Dermis blood vessel endothelial cell (primary cell): Measurements from ENCODE around the gene CTU1. TPM values are rescaled to one million over a fixed set of nuclear protein-coding genes. Genes with fewer than 3 reads are reported as not detected.

Experiments used
- DNase-seq: peaks from one replicate; pipeline ENCODE4 v3.0.0; 2010
- total RNA-seq: library from RNA; depleted of rRNA; stranded (reverse); fragments of >200 nt; gene quantifications from 2 replicates; pipeline ENCODE4 v1.2.3, GENCODE V29; 2014

The CTU1 gene
- total RNA-seq, 1 donor from 2014 or later, result 15.8 TPM

DNA sequence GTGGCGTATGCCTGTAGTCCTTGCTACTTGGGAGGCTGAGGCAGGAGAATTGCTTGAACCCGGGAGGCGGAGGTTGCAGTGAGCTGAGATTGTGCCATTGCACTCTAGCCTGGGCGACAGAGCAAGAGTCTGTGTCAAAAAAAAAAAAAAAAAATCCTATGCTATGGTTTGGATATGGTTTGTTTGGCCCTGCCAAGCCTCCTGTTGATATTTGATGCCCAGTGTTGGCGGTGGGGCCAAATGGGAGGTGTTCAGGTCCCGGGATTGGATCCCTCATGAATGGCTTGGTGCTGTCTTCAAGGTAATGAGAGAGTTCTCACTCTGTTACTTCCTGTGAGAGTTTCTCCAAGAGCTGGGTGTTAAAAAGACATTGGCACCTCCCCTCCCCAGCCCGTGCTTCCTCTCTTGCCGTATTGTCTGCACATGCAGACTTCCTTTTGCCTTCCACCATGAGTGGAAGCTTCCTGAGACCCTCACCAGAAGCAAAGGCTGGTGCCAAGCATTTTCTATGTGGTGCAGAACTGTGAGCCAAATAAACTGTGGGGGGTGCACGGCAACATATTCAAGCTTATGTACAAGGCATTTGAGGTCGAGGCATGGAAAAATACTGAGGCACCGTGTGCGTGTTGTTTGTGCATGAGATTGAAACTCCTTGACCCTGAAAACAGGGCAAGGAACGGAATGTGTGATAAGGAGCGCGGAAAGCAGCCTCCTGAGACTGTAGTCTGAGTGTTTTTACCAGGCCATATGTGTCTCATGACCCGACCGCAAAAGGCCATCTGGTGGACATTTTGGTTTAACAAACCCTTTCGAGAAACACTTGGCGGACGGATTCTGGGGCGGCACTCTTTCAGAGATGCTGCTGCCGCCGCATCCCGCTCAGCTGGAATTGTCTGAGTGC lies 23.8 kb upstream of the CTU1 start:
- peak; percentile 47 for DNase-seq

DNA sequence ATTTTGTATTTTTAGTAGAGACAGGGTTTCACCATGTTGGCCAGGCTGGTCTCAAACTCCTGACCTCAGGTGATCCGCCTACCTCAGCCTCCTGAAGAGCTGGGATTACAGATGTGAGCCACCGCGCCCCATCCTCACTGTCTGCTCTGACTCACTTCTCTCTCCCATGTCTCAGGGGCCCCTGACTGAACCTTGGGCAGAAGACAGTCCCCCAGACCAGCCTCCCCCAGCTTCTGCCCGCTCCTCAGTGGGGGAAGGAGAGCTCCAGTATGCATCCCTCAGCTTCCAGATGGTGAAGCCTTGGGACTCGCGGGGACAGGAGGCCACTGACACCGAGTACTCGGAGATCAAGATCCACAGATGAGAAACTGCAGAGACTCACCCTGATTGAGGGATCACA lies 21.5 kb upstream of the CTU1 start:
- no peak for DNase-seq

DNA sequence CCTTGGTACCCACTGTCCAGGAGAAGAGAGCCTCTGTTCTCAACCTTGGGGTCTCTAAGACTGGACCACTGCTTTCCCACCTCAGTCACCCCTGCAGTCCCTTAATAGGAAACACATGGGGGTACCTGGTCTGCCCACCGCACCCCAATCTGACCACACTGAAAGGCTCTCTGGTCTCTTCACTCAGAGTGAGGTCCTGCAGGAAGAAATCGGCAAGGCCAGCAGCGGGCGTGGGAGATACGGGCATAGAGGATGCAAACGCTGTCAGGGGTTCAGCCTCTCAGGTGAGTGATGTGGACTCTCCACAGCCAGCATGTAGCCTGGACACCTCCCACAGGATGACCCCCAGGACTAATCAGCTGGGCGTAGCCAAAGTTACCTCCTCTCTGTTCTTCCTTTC lies 20.0 kb upstream of the CTU1 start:
- no peak for DNase-seq

DNA sequence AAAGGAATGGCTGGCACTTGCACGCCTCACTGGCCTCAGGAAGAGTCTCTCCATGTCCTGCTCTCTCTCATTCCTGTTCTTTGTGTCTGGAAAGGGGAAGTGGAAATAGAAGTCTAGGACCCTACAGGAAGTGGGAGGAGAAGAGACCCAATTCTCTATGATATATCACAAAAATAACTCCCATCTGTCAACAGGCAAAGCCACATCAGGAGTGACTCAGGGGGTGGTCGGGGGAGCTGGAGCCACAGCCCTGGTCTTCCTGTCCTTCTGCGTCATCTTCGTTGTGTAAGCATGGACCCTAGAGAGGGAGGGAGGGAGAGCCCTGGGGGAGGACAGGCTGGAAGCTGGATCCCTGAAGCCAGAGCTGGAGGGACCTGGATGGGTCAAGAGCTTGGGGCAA lies 19.5 kb upstream of the CTU1 start:
- no peak for DNase-seq

DNA sequence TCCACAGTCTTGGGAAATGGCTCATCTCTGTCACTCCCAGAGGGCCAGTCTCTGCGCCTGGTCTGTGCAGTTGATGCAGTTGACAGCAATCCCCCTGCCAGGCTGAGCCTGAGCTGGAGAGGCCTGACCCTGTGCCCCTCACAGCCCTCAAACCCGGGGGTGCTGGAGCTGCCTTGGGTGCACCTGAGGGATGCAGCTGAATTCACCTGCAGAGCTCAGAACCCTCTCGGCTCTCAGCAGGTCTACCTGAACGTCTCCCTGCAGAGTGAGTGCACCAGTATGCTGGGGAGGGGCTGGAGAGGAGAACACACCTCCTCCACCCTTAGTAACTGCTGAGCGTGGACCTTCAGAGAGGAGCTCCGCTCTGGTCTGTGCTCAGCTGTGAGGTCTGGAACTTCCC lies 18.8 kb upstream of the CTU1 start:
- no peak for DNase-seq

DNA sequence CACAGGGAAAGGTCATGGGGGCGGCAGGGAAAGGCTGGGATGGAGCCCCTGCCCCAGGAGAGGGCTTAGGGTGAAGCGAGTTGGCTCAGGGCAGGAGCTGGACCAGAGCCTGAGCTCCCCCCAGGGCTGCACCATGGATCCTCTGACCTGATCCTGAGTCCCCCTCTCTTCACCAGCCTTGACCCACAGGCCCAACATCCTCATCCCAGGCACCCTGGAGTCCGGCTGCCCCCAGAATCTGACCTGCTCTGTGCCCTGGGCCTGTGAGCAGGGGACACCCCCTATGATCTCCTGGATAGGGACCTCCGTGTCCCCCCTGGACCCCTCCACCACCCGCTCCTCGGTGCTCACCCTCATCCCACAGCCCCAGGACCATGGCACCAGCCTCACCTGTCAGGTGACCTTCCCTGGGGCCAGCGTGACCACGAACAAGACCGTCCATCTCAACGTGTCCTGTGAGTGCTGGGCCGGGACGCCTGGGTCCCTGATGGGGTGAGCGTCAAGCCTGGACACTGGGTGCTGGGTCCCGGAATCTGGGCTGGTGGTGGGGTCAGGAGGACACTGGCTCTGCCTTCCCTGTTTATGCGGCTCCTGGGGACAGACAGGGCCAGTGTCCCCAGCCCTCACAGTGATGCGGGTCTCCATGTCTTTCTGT lies 17.3 kb upstream of the CTU1 start:
- no peak for DNase-seq

DNA sequence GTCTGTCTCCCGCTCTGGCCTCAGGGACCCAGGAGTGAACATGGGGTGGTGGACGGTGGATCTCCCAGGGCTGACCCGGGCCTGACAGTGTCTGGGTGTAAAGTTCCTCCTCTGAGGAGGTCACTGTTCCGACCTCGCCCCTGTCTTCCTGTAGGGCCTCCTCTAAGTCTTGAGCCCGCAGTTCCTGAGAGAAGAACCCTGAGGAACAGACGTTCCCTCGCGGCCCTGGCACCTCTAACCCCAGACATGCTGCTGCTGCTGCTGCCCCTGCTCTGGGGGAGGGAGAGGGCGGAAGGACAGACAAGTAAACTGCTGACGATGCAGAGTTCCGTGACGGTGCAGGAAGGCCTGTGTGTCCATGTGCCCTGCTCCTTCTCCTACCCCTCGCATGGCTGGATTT lies 16.5 kb upstream of the CTU1 start, which contains the start of gene SIGLEC9:
Gene SIGLEC9 (plus strand): TSS at position 178 of the 400 bp plus-strand sequence. CDS start 69 bp downstream, at position 247.
- DNase-seq, result no peak

DNA sequence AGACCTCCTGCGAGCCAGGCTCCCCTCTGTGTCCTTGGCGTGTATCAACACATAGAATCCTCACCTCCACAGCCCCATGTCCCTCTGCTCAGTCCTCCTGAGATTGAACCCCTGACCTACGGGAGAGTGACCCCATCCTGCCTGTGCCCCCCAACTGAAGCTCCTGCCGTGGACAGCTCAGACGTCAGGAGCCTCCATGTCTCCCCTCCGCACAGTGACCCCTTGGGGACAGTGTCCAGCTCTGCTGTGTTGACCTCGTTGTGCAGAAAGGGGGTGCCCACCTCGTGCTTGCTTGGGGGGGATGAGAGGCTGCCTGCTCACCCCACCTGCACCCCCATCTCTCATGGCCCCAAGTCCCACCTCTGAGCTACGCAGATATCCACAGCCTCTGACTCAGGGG lies 16.0 kb upstream of the CTU1 start:
- DNase-seq, result no peak

DNA sequence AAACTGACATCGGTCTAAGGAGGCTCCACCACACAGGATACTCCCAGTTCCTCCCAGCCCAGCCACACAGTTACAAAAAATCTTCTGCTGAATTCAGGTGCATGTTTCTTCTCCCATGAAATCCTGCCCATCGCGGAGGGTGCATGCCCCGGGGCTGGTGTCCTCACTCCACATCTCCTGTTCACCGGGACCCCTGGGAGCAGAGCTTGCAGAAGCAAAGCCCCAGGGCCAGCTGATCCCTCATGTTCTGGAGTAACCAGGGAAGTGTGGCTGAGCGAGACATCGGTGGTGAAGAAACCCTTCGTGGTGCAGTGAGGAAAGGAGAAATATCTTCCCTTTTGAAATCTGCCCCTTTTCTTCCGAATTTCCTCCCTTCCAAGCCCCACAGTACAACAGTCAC lies 15.6 kb upstream of the CTU1 start:
- no peak for DNase-seq

DNA sequence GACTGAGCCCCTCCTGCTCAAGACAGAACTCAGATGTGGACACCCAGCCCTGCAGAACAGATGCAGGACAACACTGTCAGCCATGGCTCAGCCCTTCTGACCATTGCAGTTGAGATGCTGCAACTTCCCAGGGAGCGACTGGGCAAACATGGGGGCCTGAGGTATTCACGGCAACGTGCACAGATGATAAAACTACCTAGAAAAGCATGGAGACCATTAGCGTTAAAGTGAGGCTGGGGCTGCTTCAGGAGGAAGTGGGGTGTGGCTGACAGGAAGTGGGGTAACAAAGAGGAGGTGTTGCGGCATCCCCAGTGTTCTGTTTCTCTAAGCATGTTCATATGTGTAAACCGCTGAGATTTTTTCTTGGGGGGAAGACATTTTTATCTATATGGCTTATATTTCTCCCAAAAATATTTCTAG lies 15.2 kb upstream of the CTU1 start:
- no peak for DNase-seq

DNA sequence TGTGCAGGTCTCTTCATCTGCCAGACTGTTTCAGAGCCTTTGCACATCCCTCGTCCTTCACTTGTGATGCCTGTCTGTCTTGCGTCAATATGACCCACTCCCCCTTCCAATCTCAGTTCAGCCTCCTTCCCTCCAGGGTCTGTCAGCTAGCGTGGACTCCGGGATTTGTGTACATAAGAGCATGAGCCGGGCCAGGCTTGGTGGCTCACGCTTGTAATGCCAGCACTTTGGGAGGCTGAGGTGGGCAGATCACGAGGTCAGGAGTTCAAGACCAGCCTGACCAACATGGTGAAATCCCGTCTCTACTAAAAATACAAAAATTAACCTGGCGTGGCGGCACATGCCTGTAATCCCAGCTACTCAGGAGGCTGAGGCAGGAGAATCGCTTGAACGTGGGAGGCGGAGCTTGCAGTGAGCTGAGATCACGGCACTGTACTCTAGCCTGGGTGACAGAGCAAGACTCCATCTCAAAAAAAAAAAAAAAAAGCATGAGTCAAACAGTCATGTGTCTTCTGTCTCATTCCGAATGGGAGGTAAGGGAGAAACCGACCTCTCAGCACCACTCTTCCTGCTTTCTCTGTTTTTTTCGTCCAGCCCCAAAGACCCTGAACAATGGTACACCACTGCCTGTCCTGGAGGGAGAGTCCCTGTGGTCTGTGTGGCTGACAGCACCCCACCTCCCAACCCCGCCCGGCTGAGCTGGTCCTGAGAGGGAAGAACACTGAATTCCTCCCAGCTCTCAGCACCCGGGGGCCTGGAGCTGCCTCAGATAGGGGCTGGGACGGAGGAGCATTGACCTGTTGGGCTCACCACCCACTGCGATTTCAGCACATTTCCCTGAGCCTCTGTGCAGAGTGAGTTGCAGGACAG lies 14.1 kb upstream of the CTU1 start:
- no peak for DNase-seq

DNA sequence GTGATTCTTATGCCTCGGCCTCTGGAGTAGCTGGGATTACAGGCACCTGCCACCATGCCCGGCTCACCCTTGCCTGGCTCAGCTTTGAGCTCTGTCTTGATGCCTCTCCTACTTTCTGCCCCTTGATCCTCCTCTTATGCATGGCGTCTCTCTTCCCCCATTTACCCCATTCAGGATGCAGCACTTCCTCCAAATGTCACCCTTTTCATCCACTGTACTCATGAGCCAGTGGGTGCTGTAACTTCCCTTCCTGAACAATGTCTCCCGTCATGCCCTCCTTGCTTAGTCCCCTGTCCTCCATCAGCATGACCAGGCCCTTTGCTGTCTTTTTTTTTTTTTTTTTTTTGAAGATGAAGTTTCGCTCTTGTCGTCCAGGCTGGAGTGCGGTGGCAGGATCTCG lies 13.0 kb upstream of the CTU1 start:
- DNase-seq, result no peak

DNA sequence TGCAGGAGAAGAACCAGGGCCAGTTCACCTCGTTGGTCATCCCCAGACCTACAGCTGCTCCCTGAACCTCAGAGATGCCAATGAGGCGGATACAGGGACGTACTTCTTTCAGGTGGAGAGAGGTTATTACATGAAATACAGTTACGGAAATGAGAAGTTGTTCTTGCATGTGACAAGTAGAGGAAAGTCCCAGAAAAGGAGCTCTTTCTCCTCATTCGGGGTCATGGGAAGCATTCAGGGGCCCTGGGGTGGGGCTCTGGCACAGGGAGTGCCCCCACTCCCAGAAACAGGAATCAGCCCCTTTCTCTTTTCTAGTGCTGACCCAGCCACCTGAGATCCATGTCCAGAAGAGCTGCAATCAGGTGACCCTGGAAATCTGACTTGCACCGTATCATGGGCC lies 12.0 kb upstream of the CTU1 start:
- no peak for DNase-seq

DNA sequence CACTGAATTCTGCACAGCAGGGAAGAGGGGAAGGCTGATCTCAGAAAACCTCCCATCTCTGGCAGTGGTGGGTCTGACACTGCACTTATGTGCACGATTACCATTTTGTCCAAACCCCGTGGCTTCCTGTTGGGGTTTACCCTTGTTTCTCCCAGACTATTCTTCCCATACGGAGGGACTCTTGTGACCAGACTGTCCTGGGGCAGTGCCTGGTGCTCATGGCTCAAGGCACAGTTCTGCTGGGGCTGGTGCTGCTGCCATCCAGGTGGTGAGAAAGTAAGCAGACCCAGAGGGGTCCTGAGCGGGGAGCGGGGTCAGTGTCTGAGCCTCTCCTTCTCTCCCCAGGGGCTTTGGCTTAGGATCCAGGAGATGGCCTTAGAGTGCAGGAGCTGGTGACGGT lies 11.4 kb upstream of the CTU1 start:
- DNase-seq, result no peak

DNA sequence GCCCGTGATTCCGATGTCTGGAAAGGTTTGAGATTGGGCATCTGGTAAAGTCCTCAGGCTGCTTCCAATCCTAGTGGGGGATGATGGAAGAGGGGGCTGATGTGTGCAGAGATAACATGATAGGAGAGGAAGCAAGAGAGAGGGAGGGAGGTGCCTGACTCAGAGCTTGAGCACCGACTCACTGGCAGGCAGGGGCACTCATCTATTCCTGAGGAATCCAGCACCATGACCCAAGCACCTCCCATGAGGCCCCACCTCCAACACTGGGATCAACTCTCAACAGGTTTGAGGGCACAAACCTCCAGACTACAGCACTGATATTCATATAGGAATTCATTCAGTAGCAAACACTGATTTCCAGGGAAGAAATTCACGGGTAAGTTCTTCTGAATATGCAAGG lies 10.9 kb upstream of the CTU1 start:
- no peak for DNase-seq

DNA sequence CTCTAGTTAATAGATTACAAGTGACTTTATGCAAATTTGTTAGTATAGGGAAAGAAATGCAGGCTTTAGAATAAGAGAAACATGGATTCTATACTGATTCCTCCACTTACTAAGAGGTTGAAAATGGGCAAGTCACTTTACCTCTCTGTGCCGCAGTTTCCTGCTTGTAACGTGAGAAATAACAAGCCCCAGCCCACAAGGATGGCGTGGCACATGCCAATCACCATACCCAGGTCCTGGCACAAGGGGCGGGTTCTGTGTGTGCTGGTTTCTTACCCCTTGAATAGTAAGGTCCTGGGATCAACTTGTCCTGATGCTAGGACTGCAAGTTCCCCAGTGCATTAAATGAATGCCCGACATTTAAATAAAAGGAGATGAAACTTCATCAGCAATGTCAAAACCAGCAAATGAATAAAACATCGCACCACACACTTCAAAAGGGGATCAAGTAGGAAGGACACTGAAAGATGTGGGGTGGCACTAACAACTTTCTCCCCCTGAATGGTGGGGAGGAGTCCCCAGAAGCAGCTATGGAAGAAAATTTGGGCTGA lies 8.6 kb upstream of the CTU1 start:
- no peak for DNase-seq

DNA sequence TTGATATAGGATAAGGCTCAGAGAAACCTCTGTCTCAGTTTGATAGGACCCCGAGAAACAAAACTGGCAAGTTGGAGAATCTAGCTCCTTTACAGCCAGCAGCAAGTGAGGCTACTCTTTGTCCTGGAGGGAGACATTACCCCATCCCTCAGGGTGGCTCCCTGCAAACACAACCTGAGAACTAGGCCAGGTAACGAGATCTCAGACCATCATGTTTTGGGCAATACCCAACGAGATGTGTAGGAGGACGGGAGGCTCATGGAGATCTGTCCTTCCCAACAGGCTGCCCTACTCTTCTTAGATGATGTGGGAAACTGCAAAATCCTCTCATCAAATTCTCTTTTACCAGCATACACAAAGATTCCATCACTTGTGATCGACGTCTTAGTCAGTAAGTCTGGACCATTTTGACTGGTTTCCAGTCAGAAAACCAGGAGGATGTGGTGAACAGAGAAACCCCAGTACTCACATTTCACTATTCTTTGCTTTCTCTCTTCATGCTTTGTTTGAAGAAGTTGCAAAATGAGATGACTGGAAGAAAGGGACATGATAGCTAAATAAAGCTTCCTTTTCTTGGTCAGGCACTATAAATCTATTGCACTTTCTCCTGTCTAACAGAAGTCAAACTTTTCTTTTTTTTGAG lies 6.0 kb upstream of the CTU1 start:
- no peak for DNase-seq

DNA sequence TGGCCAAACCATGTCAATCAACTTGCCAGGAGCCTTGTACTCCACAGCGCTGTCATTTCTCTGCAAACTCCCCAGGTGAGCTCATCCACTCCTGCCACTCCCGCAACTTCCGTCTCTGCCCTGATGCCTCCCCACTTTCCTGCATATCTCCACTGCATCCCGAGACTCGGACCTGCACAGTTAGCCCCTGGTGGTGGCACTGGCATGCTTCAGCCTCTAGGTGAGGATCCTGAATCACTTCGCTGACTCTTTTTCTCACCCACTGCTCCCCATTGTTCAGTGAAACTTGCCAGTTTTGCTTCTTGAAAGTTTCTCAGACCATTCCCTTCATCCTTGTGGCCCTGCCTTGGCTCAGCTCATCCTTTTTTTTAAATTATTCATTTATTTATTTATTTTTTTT lies 3.4 kb upstream of the CTU1 start:
- no peak for DNase-seq

DNA sequence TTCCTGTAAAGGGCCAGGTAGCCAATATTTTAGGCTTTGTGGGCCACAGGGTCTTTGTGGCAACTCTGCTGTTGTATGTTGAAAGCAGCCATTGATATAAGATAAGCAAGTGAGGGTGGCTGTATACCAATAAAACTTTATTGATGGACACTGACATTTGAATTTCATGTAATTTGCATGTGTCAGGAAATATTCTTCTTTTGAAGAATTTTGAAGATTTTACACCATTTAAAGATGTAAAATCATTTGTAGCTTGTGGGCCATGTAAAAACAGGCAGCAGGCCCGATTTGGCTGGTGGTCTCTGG lies 2.4 kb upstream of the CTU1 start:
- DNase-seq, result no peak

DNA sequence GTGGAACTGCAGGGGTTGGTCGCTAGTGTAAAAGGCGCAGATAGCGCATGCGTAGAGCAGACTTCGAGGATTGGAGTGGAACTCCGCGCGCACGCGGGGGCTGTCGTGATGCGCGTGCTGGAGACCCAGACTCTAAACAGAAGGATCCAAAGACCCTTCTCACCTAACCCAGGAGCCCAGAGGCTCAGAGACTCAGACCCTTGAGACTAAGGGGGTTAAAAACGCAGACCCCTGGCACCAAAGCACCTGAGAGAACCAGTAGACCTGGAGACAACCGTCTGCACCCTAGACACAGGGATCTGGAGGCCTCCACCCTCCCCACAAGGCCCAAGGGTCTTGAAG lies 567 bp upstream of the CTU1 start:
- no peak for DNase-seq

DNA sequence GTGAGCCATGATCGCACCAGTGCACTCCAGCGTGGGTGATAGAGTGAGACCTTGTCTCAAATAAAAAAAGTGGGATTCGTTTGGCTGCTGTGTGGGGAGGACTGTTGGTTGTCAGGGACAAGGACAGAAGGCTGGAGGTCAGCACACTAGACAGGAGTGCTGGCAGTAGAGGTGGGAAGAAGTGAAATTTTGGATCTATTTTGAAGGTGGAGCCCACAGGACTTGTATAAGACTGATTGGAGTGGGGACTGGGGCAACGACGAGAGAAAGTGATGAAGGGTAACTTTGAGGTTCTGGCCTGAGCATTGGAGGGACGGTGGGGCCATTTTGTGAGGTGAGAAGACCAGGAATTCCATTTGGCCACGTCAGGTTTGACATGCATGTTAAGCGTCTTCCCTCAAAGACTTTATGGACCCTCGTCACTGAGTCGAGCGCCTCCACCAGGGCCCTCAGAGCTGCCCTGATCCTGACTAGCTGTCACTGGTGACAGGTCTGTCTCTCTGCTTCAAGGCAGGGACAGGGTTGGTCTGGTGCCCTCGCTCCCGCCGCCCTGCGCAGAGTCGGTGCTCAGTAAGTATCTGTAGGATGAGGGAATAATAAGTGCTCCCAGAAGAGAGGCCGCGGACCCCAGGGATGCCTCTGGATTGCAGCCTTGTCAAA lies 673 bp downstream of the CTU1 start:
- peak; percentile 51 for DNase-seq

DNA sequence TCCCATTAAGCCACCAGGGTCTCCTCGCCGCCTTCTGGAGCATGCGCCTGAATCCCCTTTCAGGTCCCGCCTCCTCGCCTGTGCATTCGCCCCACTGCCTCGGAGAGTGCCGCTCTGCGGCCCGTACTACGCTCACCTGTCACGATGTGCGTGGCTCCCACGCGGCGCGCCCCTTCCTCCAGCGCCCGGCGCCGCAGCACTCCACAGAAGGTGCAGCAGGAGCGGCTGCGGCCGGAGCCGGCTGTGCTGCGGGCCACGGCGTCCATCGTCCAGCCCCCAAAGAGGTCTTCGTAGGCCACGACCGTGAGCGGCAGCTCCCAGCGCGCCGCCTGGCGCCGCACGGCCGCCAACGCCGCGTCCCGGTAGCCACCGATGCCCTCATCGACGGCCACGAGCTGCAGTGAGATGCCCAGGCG lies 4.3 kb downstream of the CTU1 start:
- DNase-seq, result no peak
